Keratinocyte (primary cell): Measurements from ENCODE around the gene PPP1R26.

ENCODE experiments used
- EZH2 ChIP-seq: IDR thresholded peaks from one replicate; pipeline ENCODE4 v1.6.1; 2012; ENCODE audit warnings: inconsistent platforms, mild to moderate bottlenecking, low read length, moderate library complexity
- TF ChIP-seq, protein P1 (sequence below), 3 experiments: IDR thresholded peaks in 1 of 3; conservative IDR thresholded peaks in 1 of 3; optimal IDR thresholded peaks in 1 of 3; 2 replicates in 2 of 3; 3 replicates in 1 of 3; pipeline versions ENCODE3 to v1.5.1; 2011; ENCODE audit warnings: low read length in 3 of 3, mild to moderate bottlenecking in 3 of 3, moderate library complexity in 2 of 3, control low read depth in 1 of 3, inconsistent platforms in 1 of 3; ENCODE audit not compliant: insufficient read depth in 2 of 3; ENCODE audit errors: extremely low read depth in 1 of 3

DNA sequence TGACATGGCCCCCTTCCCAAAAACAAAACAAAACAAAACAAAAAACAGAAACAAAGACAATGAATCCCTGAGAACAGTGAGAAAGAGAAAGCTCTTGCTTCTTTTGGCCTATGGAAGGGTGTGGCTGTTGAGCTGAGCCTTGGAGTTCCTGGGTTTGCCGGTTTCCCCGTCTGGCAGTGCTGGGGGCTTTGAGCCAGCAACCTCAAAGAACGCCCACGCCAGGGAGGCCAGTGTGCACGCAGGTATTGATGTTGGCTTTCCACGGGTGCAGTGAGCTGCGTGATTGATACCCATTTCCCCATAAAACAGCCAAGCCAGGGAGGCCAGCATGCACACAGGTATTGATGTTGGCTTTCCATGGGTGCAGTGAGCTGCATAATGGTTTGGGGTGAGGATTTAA, 33.3 kb downstream of the PPP1R26 start:
- TF ChIP-seq, protein P1, sequence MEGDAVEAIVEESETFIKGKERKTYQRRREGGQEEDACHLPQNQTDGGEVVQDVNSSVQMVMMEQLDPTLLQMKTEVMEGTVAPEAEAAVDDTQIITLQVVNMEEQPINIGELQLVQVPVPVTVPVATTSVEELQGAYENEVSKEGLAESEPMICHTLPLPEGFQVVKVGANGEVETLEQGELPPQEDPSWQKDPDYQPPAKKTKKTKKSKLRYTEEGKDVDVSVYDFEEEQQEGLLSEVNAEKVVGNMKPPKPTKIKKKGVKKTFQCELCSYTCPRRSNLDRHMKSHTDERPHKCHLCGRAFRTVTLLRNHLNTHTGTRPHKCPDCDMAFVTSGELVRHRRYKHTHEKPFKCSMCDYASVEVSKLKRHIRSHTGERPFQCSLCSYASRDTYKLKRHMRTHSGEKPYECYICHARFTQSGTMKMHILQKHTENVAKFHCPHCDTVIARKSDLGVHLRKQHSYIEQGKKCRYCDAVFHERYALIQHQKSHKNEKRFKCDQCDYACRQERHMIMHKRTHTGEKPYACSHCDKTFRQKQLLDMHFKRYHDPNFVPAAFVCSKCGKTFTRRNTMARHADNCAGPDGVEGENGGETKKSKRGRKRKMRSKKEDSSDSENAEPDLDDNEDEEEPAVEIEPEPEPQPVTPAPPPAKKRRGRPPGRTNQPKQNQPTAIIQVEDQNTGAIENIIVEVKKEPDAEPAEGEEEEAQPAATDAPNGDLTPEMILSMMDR (optimal IDR thresholded peaks at IDR 0.05 in 1 of 3, IDR thresholded peaks at IDR 0.05 in 1 of 3, conservative IDR thresholded peaks at IDR 0.05 in 1 of 3; ENCODE audit: extremely low read depth in 1 of 3, insufficient read depth in 2 of 3, low read length in 3 of 3), result no peak
- no peak for TF ChIP-seq EZH2
